Endothelial cell of hepatic sinusoid (primary cell): ENCODE data around the gene PDIA3.
"Not testable (repeated sequence)": the region's sequence is repeated elsewhere in the genome, so short reads cannot be mapped to it uniquely, and the experiment has no call there.

ENCODE experiments used
- in situ Hi-C: cut with HindIII; loops from 2 replicates; pipeline ENCODE4 v1.10.0; 2017; ENCODE audit warnings: low sequenced_read_pairs

The PDIA3 gene

DNA sequence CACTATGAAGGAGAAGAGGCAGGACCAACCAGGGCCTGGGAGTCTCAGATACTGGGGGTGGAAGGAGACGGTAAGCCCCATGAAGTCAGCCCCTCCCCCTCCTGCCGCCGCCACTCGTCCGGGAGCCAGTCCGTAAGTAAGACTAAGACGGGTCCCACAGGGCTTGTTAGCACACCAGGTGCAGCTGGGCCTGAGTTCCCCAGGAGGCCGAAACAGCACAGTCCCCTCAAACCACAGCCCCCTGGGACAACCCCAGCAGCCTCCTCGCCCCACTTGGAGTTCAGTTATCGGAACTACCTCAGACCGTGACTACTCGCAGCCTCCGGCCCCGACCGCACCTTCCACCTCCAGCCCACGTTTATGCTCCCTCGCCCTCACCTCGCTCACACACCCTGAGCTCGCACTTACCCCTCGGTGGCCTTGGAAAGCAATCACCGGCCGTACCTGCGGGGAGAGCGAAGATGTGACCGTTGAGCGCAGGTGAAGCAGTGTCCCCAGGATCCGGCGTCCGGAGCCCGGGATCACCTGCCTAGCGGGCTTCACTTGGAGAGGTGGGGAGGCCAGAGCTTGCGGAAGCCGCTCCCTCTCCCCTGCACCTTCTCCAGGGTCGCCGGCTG, 30.0 kb downstream of the PDIA3 start:
- in situ Hi-C loops = no loop called here

DNA sequence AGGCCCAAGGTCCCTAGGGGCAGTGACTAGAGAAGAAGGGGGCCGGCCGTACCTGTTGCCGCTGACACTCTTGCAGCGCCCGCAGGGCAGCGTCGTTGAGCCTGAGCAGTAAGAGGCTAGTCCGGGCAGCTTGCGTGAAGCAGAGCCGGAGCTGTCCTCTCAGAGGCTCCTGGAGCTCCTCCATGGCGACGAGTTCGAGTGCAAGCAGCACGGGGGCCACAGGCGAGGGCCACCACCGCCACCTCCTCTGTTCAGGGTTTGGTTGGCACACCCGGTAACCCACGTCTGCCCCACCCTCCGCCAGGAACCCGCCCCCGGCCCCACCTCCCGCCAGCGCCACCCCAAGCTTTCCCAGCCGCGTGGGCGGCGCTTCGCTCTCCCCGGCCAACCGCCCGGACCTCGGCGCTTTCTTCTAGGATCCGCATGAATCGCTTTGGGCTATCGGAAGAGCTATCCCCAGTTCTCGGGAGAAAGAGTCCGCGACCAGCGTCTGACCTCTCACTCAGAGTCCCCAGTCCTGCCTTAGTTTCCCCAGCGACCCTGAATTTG, 30.6 kb downstream of the PDIA3 start, which contains the start of gene ELL3:
ELL3 (minus strand) TSS at position 249 of the 549 bp plus-strand sequence; CDS start at position 184, 65 bp downstream.
- in situ Hi-C loops = no loop called here

DNA sequence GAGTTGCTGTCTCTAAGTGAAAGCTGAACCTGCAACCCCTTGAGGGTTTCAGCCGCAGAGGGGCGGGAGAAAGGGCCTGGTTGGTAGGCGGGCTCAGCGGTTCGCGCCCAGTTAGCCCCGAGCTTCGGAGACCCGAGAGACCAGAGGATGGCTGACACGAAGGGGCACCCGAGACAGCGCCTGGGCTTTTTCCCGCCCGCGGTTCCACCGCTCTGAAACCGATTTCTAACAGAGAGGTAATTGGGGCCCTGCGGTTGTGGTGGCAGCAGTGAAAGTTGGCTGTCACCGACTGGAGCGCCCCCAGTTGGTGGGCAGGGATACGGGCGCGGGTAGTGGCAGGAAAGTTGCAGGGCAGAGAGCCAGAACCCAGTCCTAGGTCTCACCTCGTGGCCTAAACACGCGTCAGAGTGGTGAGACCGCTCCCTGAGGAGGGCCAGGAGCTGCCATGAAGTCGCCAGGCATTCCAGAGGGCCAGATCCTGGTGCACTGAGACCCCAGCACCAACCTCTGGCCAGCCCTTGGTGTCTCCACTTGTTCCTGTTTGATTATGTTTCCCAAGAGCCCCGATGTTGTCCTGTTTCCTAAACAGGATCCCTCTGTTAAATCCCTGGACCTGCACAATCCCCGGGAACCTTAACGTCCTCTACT, 31.2 kb downstream of the PDIA3 start:
- in situ Hi-C loops = no loop called here

DNA sequence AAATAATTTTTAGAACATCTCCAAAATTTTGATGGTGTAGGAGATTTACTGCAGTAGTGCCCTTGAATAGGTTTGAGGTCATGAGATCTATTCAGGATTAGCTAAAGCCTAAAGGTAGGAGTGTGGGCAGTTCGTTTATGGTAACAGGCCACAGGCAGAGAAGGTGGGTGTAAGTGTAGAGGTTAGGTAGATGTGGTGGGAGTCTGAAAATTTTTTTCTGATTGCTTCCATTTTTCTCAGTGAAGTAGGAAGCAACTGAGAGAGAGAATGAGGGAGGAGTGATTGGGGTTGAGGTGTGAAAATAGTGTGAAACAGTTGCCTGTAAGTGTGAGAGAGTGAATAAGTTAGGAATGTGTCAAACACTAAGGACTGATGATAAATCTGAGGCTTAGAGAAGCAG, 32.8 kb downstream of the PDIA3 start:
- in situ Hi-C loops = no loop called here

DNA sequence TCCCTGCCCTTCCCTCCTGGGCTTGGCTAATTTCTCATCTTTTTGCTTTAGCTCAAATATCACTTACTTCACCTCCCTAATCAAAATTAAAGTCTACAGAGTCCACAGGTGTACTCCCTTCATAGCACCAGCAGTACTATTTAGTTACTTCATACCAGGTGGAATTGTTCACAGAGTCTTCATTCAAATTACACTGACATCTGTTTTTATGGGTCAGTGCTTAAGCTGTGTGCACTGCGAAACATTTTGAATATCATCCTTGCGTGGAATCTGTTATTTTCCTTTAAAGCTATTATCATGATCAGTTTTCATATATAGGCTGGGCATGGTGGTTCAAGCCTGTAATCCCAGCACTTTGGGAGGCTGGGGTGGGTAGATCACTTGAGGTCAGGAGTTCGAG, 43.2 kb downstream of the PDIA3 start:
- in situ Hi-C loops = no loop called here

DNA sequence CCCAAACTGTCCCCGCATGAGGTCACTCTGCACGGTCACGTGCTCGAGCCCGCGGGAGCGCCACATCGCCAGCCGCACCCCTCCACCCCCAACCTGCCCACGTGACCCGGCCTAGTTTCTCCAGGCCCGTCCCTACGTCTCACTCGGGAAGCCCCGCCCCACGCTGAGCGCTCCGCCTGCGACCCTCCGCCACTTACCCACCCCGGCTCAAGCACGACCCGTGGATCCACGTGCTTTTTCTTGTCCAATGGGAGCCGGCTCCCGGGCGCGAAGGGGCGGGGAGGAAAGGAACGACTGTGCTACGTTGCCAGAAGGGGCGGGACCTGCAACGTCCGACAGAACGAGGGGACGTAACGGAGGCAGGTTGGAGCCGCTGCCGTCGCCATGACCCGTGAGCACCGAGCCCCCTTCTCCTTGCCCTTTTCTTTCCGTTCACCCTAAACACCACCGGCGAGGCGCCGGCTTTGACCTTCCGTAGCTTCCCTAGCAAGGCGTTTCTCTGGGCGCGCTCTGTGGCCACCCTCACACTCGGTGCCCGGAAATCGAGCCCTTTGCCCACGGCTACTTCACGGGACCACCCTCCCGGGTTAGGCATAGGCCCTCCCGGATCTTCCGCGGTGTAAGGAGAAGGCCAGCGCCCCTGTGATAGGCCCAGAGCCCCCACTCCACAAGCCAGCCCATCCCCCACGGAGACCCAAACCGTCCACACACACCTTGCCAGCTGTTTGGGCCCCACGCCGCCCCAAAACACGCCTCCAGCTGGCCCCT, 45.9 kb downstream of the PDIA3 start, which contains the start of gene SERF2:
SERF2 (plus strand) TSS at position 328 of the 768 bp plus-strand sequence; CDS start at position 385, 57 bp downstream.
- in situ Hi-C loops = no loop called here

DNA sequence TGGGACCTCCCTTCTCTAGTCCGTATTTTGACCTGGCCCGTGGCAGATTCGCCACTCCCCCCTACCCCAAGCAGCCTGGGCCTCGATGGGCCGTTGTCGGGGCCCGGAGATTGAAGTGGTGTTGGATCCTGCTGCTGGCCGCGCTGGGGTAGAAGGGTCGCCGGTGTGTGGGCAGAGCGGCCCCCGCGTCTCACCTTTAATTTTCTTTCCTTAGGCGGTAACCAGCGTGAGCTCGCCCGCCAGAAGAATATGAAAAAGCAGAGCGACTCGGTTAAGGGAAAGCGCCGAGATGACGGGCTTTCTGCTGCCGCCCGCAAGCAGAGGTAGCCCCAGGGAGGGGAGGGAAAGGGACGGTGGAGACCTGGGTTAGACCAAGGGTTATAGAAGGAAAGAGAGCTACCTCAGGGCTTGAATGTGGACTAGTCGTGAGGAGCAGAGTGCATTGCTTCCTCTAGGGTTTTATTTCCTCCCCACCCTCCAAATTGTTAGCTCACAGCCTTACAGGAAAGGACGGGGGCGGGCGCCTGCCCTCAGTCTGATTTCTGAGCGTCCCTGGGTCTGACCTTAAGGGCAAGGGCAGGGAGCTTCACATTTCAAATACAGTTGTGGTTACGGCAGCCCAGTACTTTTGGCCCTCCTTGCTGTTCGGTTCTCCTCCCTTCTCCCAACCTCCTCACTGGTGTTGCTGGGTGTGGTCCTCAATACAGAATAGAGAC, 46.7 kb downstream of the PDIA3 start:
- in situ Hi-C loops = no loop called here

DNA sequence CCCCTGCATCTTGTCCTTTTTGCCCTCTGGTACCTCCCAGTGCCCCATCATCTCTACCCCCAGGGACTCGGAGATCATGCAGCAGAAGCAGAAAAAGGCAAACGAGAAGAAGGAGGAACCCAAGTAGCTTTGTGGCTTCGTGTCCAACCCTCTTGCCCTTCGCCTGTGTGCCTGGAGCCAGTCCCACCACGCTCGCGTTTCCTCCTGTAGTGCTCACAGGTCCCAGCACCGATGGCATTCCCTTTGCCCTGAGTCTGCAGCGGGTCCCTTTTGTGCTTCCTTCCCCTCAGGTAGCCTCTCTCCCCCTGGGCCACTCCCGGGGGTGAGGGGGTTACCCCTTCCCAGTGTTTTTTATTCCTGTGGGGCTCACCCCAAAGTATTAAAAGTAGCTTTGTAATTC, 47.4 kb downstream of the PDIA3 start:
- in situ Hi-C loops = no loop called here

DNA sequence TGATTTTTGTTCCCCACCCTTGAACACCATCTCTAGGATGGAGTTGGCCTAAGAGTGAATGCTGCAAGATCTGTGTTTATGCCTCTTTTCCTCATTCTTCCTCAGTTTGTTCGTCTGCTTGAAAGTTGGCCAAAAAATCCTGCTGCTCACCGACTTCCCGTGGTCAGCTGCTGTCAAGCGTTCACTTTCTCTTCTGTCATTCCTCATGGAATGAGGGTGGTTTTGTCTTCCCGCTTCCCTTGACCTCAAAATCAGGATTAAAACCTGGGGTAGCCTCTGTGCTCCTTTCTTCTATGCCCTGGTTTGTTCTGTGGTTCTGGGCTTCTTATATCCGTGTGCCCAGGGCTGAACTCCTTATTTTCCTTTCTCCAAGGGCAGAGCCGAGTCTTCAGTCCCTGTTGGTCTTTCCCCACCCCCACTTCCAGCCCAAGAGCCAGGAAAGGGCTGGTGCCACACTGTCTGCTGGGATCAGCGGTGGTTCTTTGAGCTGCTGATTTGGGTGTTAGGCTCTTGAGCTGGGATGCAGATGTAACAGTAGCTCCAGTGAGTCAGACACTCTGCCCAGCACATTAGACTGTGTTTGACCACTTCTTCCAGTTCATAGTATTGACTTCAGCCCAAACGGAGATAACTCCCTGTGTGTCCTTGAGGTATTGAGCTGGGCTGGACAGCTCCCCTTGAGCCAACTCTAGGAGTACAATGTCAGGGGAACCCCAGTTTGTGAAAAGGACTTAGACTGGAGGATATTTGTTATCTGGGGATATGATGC, 48.2 kb downstream of the PDIA3 start:
- in situ Hi-C loops = no loop called here

DNA sequence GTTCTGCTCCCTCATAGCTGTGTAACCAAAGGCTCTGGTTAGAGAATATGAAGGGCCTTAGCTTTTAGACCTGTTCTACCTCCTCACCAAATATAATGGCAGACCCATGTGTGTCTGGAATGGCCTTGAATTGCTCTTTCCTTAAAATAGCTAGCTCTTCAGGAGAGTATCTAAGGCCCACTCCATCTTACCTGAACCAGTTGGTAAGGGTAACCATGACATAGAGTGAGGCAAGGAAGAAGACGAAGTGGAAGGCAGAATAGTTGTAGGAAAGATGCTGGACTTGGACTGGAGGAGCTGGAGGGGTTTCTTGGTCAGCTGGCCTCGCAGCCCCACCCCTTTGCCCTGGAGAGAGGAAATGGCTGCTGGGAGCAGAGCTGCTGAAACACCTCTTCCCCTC, 49.0 kb downstream of the PDIA3 start:
- in situ Hi-C loops = no loop called here

DNA sequence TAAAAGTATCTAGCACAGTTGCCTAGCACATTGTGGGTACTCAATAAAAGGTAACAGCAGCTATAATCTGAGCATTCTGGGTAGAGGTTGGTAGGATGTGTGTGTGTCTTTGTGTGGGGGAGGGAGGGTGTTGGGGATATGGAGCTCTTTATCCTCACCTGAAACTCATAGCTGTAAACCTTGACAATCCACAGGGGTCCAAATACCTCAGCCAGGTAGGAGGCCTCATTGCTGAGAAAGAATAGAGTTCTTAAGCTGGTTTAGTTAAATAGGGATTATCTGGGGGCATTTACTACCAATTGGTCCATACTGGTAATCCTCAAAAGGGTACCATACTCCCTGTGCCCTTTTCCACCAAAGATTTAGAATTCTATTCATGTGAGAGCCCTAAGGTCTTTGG, 49.8 kb downstream of the PDIA3 start:
- in situ Hi-C loops = no loop called here

DNA sequence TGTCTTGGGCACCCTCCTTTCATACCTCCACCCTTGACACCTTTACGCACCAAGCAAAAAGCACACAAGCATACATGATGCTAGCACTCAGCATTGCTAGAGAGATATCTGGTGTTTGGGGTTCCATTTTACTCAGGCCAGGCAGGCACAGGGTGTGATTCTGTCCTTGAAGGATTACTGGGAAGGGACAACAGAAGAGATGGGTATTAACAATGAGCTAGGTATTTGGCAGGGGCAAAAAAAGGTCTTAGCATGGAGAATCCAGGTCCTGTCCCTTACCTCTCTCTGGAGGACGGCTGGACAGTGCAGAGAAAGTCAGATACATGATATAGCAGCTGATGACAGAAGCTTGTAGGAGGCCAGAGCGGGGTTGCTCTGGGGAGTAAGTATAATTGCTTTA, 50.3 kb downstream of the PDIA3 start:
- in situ Hi-C loops = no loop called here

DNA sequence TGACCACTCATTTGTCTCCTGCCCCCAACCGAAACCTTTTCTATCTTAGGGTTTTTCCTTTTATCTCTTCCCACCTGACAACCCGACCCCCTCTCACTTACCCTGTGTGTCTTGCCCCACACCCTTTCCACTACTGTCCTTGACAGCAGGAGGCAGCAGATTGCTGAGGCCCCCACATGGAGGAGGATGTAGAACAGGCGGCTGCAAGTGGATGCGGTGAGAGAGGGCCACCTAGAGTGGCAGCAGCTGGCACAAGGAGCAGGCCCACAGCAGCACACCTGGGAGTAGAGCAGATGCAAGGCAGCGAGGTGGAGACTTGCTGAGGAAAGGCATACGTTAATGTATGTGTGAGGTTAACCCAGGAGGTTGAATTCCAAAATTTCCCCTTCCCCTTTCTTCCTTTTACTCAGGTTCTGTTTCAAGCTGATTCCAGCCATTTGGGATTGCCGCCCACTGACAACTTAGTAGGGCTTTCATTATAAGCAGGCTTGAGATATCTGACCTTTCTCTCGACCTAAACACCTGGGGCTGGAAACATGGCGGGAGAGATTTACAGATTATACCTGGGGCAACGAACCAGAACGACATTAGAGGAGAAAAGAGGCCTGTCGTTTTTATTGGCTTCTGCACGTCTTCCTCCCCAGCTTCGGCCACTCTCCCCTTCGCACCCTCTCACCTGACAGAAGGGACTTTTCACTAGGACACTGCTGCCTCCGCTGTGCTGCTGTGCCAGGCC, 53.1 kb downstream of the PDIA3 start:
- in situ Hi-C loops = no loop called here

DNA sequence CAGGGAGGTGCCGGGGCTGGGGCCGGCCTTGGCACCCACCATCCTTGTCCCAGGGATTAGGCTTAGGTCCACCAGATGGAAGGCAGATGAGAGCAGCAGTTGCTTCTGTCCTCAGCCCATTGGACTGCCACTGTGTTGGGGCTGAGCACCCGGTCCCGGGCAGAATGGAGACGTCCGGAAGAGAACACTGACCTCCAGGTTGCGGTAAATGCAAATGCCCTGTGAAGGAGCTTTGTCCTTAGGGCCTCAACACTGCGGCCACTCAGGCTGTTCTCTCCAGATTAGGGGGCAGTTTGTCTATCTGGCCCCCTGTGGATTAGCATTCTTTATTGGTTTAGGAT, 53.7 kb downstream of the PDIA3 start, which contains the start of gene SERINC4:
SERINC4 (minus strand) TSS at position 276 of the 341 bp plus-strand sequence; CDS start at position 42, 234 bp downstream.
- in situ Hi-C loops = no loop called here

DNA sequence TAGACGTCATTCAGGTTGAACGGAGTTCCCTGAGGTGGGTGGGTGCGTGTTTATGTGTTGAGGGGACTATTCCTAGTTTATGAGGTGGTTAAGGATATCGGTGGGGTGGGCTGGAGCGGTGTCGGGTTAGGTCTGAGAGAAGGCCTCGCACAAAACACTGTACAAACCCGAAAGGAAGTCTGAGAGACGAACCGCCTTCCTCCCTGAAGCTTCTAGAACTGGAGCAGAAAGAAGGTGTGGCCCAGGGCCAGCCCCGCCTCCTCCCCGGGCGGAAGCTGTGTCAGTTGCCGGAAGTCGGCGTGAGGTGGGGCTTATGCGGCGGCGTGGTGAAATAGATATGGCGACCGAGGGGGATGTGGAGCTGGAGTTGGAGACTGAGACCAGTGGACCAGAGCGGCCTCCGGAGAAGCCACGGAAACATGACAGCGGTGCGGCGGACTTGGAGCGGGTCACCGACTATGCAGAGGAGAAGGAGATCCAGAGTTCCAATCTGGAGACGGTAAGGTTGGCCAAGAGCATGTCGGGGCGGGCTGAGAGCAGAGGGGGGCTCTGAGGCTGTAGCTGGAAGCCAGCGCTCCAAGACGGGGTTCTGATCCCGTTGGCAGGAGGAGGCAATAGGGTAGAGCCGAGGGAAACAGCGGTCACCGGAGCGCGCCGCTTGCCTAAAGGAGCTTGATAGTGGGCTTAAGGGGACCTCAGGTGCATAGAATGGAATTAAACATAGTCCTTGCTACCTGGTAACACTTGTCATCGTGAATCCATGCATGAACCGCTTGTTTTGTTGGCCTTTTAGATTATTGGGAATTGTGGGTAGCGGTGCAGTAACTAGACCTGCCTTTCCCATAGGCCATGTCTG, 54.3 kb downstream of the PDIA3 start, which contains the start of gene HYPK:
HYPK (plus strand) TSS at position 314 of the 856 bp plus-strand sequence; CDS start at position 338, 24 bp downstream.
- in situ Hi-C loops = no loop called here

DNA sequence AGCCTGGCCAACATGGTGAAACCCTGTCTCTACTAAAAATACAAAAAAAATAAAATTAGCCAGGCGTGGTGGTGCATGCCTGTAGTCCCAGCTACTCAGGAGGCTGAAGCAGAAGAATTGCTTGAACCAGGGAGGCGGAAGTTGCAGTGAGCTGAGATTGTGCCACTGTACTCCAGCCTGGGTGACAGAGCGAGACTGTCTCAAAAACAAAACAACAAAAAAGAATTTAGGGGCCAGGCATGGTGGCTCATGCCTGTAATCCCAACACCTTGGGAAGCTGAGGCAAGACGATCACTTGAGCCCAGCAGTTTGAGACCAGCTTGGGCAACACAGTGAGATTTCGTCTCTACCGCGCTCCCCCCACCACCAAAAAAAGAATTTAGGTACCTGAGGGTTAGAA, 56.4 kb downstream of the PDIA3 start:
- in situ Hi-C loops = not testable (repeated sequence)

DNA sequence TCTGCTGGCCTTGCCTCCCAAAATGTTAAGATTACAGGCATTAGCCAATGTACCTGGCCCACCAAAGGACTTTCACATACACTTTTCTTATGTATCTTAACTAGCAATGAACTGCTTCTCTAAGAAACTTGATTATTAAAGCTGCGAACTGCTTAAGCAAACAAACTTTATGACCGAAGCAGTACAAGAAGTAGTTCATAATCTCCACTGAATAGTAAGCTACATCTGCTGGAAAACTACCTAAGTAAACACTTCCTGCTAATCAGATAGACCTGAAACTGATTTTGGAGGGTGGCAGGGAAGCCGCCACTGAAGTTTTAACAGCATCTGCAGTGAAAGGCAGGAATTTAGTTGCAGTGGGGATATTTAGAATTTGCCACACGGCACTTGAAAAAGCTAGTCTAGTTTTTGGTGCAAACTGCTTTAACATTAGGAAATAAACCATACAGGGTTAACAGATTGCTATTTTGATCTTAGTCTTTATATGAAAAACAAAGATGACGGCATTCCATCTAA, 62.3 kb downstream of the PDIA3 start:
- in situ Hi-C loops = no loop called here

DNA sequence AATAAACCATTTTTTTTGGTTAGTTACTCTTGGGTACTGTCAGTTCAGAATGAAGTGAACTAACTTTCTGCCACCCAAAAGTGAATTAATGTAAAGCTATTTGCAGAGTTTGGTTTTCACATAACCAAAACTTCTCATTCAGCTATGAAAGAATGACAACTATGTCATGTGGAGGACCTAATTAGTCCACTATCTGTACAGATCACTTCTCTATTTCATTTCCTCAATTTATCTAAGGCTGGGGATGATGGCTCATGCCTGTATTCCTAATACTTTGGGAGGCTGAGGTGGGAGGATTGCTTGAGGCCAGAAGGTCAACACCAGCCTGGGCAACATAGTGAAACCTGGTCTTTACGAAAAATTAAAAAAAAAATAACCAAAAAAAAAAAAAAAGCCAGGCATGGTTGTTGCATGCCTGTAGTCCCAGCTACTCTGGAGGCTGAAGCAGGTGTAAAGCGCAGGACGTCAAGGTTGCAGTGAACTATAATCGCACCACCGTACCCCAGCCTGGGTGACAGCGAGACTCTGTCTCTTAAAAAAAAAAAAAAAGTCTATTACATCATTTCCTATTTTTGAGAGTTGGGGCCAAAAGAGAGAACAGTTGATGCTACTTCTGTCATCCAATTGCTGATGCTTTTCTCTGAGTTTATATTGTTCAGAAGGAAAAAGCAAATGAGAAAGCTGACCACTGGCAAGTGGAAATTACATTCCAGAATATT, 62.9 kb downstream of the PDIA3 start:
- in situ Hi-C loops = no loop called here
